Measurements from ENCODE around the gene PAX8. TPM values are rescaled to one million over a fixed set of nuclear protein-coding genes. Genes with fewer than 3 reads are reported as not detected.
"Not testable (repeated sequence)": the region's sequence is repeated elsewhere in the genome, so short reads cannot be mapped to it uniquely, and the experiment has no call there.

Gene PAX8
- total and polyA plus RNA-seq, 2 of the 13 experiments (the other 11 are each of a cell fraction or from before 2014, with no cell fraction given) = 1.5 to 8.8 TPM

DNA sequence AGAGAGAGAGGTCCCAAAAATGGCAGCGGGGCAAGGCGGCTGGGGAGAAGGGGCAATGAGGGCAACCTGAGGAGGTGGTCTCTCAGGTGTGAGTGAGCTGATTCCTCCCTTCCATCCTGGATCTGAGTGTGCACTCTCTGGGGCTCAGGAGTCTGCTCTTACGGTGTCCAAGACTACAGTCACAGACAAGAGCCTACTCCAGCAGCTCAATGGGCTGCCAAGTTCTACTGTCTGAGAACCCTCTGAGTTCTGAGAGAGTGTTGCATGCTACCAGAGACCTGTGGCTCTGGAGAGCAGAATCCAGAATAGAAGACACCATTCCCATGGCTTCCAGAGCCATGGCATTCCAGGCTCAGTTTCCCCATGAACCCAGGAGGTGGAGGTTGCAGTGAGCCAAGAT, 7.1 kb upstream of the PAX8 start:
- BruUV-seq (replicated peaks) = no TSS peak
- CTCF ChIA-PET (ENCODE audit: low intra/inter-chr PET ratio, low total read pairs) = no interaction called here
- H3K9me3 ChIP-seq (ENCODE audit: low read length) = no peaks in the 10 kb centered on the region
- 100% methylated on average over 3 of the region's 3 CpGs for WGBS (ENCODE audit: low lambda C conversion rate)
- no peaks in the 10 kb centered on the region for H3K27me3 ChIP-seq (ENCODE audit: control insufficient read depth in 1 of 2, insufficient read depth in 2 of 2, low read length in 2 of 2)
- peaks cover 92% of the 10 kb centered on the region for H3K4me1 ChIP-seq (ENCODE audit: insufficient read depth, low read length)
- TF ChIP-seq PHF8 (CRISPR knock-in tag; IDR thresholded peaks at IDR 0.05) (no peak), AGO1 (IDR thresholded peaks at IDR 0.05; ENCODE audit: low read depth, low read length, poor library complexity, severe bottlenecking) (no peak), SAFB2 (CRISPR knock-in tag; IDR thresholded peaks at IDR 0.05; ENCODE audit: borderline replicate concordance, low read depth) (no peak), NCOA5 (CRISPR knock-in tag; IDR thresholded peaks at IDR 0.05) (no peak), KLF15 (CRISPR knock-in tag; IDR thresholded peaks at IDR 0.05; ENCODE audit: borderline replicate concordance) (no peak), ZBTB20 (CRISPR knock-in tag; IDR thresholded peaks at IDR 0.05; ENCODE audit: borderline replicate concordance, low read depth) (no peak), DNMT1 (CRISPR knock-in tag; IDR thresholded peaks at IDR 0.05) (no peak), ZNF335 (CRISPR knock-in tag; IDR thresholded peaks at IDR 0.05) (no peak), DR1 (CRISPR knock-in tag; IDR thresholded peaks at IDR 0.05) (no peak), MTERF4 (CRISPR knock-in tag; IDR thresholded peaks at IDR 0.05) (no peak), ZFP36L1 (CRISPR knock-in tag; IDR thresholded peaks at IDR 0.05) (no peak), ZNF331 (CRISPR knock-in tag; IDR thresholded peaks at IDR 0.05) (no peak), STAT5B (CRISPR knock-in tag; IDR thresholded peaks at IDR 0.05) (no peak)
- TF ChIP-seq, protein P1, sequence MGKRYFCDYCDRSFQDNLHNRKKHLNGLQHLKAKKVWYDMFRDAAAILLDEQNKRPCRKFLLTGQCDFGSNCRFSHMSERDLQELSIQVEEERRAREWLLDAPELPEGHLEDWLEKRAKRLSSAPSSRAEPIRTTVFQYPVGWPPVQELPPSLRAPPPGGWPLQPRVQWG (CRISPR knock-in tag; IDR thresholded peaks at IDR 0.05; ENCODE audit: borderline replicate concordance, low read depth) = no peak
- TF ChIP-seq, protein P2, sequence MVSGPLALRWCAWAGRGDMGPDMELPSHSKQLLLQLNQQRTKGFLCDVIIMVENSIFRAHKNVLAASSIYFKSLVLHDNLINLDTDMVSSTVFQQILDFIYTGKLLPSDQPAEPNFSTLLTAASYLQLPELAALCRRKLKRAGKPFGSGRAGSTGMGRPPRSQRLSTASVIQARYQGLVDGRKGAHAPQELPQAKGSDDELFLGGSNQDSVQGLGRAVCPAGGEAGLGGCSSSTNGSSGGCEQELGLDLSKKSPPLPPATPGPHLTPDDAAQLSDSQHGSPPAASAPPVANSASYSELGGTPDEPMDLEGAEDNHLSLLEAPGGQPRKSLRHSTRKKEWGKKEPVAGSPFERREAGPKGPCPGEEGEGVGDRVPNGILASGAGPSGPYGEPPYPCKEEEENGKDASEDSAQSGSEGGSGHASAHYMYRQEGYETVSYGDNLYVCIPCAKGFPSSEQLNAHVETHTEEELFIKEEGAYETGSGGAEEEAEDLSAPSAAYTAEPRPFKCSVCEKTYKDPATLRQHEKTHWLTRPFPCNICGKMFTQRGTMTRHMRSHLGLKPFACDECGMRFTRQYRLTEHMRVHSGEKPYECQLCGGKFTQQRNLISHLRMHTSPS (CRISPR knock-in tag; IDR thresholded peaks at IDR 0.05; ENCODE audit: low read depth) = no peak
- TF ChIP-seq, protein P3, sequence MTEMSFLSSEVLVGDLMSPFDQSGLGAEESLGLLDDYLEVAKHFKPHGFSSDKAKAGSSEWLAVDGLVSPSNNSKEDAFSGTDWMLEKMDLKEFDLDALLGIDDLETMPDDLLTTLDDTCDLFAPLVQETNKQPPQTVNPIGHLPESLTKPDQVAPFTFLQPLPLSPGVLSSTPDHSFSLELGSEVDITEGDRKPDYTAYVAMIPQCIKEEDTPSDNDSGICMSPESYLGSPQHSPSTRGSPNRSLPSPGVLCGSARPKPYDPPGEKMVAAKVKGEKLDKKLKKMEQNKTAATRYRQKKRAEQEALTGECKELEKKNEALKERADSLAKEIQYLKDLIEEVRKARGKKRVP (CRISPR knock-in tag; IDR thresholded peaks at IDR 0.05) = no peak
- ATAC-seq (no peak), DNase-seq (ENCODE audit: low spot score) (no peak), FAIRE-seq (no peak)
- no peak overlapping the region for H3K4me2 ChIP-seq (ENCODE audit: low read depth, low read length)
- intact Hi-C loops (cut with micrococcal nuclease; ENCODE audit: unreplicated experiment) = no loop called here
- no peaks in the 10 kb centered on the region for H4K20me1 ChIP-seq (ENCODE audit: insufficient read depth, low read length)
- H3K4me3 ChIP-seq (replicated peaks in 1 of 3; ENCODE audit: insufficient read depth in 1 of 3, low read depth in 2 of 3, low read length in 3 of 3) = no peak overlapping the region
- in situ Hi-C loops (cut with HindIII; ENCODE audit: extremely low pct_ligation_motif_present, low pct_unique_long_range_greater_than_20kb) = no loop called here
- no peak overlapping the region for H2AFZ ChIP-seq (ENCODE audit: low read length)
- POLR2A ChIA-PET = no interaction called here
- no peaks in the 10 kb centered on the region for H3K79me2 ChIP-seq (ENCODE audit: insufficient read depth, low read length)
- H3K27ac ChIP-seq (ENCODE audit: extremely low read length, insufficient read depth, low read length) = no peak overlapping the region
- H3K36me3 ChIP-seq (replicated peaks in 1 of 2; ENCODE audit: control insufficient read depth in 1 of 2, insufficient read depth in 2 of 2, low read length in 2 of 2) = no peaks in the 10 kb centered on the region
- no peak overlapping the region for H3K9ac ChIP-seq (ENCODE audit: insufficient read depth, low read depth, low read length)

- FAIRE-seq; H3K36me3 ChIP-seq (replicated peaks in 1 of 2; ENCODE audit: control insufficient read depth in 1 of 2, insufficient read depth in 2 of 2, low read length in 2 of 2); BruUV-seq (replicated peaks); H3K9me3 ChIP-seq (ENCODE audit: low read length); H3K4me2 ChIP-seq (ENCODE audit: low read depth, low read length); H3K79me2 ChIP-seq (ENCODE audit: insufficient read depth, low read length); H3K9ac ChIP-seq (ENCODE audit: insufficient read depth, low read depth, low read length); ATAC-seq; H3K27me3 ChIP-seq (ENCODE audit: control insufficient read depth in 1 of 2, insufficient read depth in 2 of 2, low read length in 2 of 2); DNase-seq (ENCODE audit: low spot score); CTCF ChIA-PET (ENCODE audit: low intra/inter-chr PET ratio, low total read pairs); H3K4me3 ChIP-seq (replicated peaks in 1 of 3; ENCODE audit: insufficient read depth in 1 of 3, low read depth in 2 of 3, low read length in 3 of 3); H4K20me1 ChIP-seq (ENCODE audit: insufficient read depth, low read length); H2AFZ ChIP-seq (ENCODE audit: low read length); POLR2A ChIA-PET; H3K27ac ChIP-seq (ENCODE audit: extremely low read length, insufficient read depth, low read length); in situ Hi-C loops (cut with HindIII; ENCODE audit: extremely low pct_ligation_motif_present, low pct_unique_long_range_greater_than_20kb): not testable (repeated sequence)
- peaks cover 95% of the 10 kb centered on the region for H3K4me1 ChIP-seq (ENCODE audit: insufficient read depth, low read length)
- WGBS (ENCODE audit: low lambda C conversion rate) = 95% methylated on average over 6 of the region's 6 CpGs
- intact Hi-C loops (cut with micrococcal nuclease; ENCODE audit: unreplicated experiment) = loop anchor here (5.0 kb wide), 1 partner anchor 68 kb away; no protein-coding TSS in a partner anchor
These were observed 6.3 kb upstream of the PAX8 start for GRCh38 chr2:113284999-113285398.
